BJ (cell line): Measurements from ENCODE around the gene FCN1. TPM values are rescaled to one million over a fixed set of nuclear protein-coding genes. Genes with fewer than 3 reads are reported as not detected.

Experiments used
- CTCF ChIA-PET: fragments of 350-600 bp; formaldehyde crosslinking; extraction: SDS; loops from one replicate; lab custom pipeline; 2021; ENCODE audit warnings: antibody characterized with exemption, inconsistent platforms; lab: Yijun Ruan, JAX
- POLR2A ChIA-PET: fragments of 300-600 bp; sonication (Branson Sonifier 250); formaldehyde crosslinking; extraction: SDS; loops from one replicate; lab custom pipeline; 2021; ENCODE audit warnings: antibody characterized with exemption; lab: Charles Lee
- DNase-seq: peaks from one replicate; pipeline ENCODE4 v3.0.0-alpha.2; 2011; ENCODE audit warnings: low read depth
- H3K27me3 ChIP-seq: 2 replicates; pipeline ENCODE4 v1.6.0; 2011; ENCODE audit warnings: low read length; ENCODE audit not compliant: control insufficient read depth, insufficient read depth
- H3K36me3 ChIP-seq: 2 replicates; pipeline ENCODE4 v1.5.1; 2011; ENCODE audit warnings: low read length; ENCODE audit not compliant: control insufficient read depth, insufficient read depth
- H3K4me3 ChIP-seq: 2 replicates; pipeline ENCODE4 v1.5.1; 2011; ENCODE audit warnings: low read depth, mild to moderate bottlenecking, control low read depth, low read length
- CTCF ChIP-seq: IDR thresholded peaks from 2 replicates; pipeline ENCODE4 v1.5.1; 2011; ENCODE audit warnings: low read depth, mild to moderate bottlenecking, control low read depth, inconsistent platforms, low read length, moderate library complexity; ENCODE audit not compliant: insufficient read depth
- polyA plus RNA-seq: library from polyadenylated mRNA; depleted of rRNA; stranded (reverse); fragments of >200 nt; gene quantifications from 2 replicates; pipeline ENCODE4 v1.2.3, GENCODE V29; 2011

Gene FCN1
- polyA plus RNA-seq, 1 experiment = not detected

GRCh38 chr9:134923466-134923865 lies 5.8 kb upstream of the FCN1 start:
- TF ChIP-seq CTCF = no peak
- DNase-seq = no peak
- no peak overlapping the region for H3K4me3 ChIP-seq
- H3K36me3 ChIP-seq = no peaks in the 10 kb centered on the region
- CTCF ChIA-PET = no interaction called here
- no peaks in the 10 kb centered on the region for H3K27me3 ChIP-seq
- POLR2A ChIA-PET = no interaction called here

GRCh38 chr9:134922932-134923240 lies 5.2 kb upstream of the FCN1 start:
- H3K36me3 ChIP-seq = no peaks in the 10 kb centered on the region

GRCh38 chr9:134922066-134922931 lies 4.6 kb upstream of the FCN1 start:
- ChIA-PET POLR2A (no interaction called here), CTCF (no interaction called here)
- no peaks in the 10 kb centered on the region for H3K36me3 ChIP-seq
- H3K27me3 ChIP-seq = no peaks in the 10 kb centered on the region
- DNase-seq = no peak
- no peak overlapping the region for H3K4me3 ChIP-seq
- TF ChIP-seq CTCF = no peak

More at GRCh38 chr9:134922932-134923240, 5.2 kb upstream of the FCN1 start:
- DNase-seq = no peak
- POLR2A ChIA-PET = no interaction called here
- Histone ChIP-seq H3K27me3 (no peaks in the 10 kb centered on the region), H3K4me3 (no peak overlapping the region)
- TF ChIP-seq CTCF = no peak
- CTCF ChIA-PET = no interaction called here

GRCh38 chr9:134919303-134919702 lies 1.6 kb upstream of the FCN1 start:
- Histone ChIP-seq H3K4me3 (no peak overlapping the region), H3K27me3 (peaks cover 1% of the 10 kb centered on the region; the same call in 1 of the 2 replicates), H3K36me3 (no peaks in the 10 kb centered on the region)
- DNase-seq = no peak
- TF ChIP-seq CTCF = no peak
- CTCF ChIA-PET = no interaction called here
- POLR2A ChIA-PET = no interaction called here

GRCh38 chr9:134918646-134919045 lies 934 bp upstream of the FCN1 start:
- DNase-seq = no peak
- ChIA-PET CTCF (no interaction called here), POLR2A (no interaction called here)
- TF ChIP-seq CTCF = no peak
- peaks cover 1% of the 10 kb centered on the region; the same call in 1 of the 2 replicates for H3K27me3 ChIP-seq
- H3K36me3 ChIP-seq = no peaks in the 10 kb centered on the region
- H3K4me3 ChIP-seq = no peak overlapping the region
